NOMO-1 (cell line): ENCODE results near the gene HSD17B13.
"Not testable (repeated sequence)": the region's sequence is repeated elsewhere in the genome, so short reads cannot be mapped to it uniquely, and the experiment has no call there.

ENCODE experiments used
- DNase-seq, 2 experiments: peaks; one replicate each; lab custom pipeline; 2025; ENCODE audit not compliant: unreplicated experiment in 2 of 2; lab: John Stamatoyannopoulos, UW

Gene HSD17B13

GRCh38 chr4:87322754-87323153 lies at the start of gene HSD17B13:
Gene HSD17B13, minus strand, starts transcription at chr4:87322882. Its CDS starts 41 bp downstream, at chr4:87322841.
- no peak for DNase-seq

GRCh38 chr4:87370068-87370467 lies 47.4 kb upstream of the HSD17B13 start:
- no peak for DNase-seq

- no peak for DNase-seq
These were observed 44.0 kb upstream of the HSD17B13 start for GRCh38 chr4:87366521-87367162.

GRCh38 chr4:87365348-87365747 lies 42.7 kb upstream of the HSD17B13 start:
- DNase-seq = no peak

- DNase-seq = no peak
These were observed 40.9 kb upstream of the HSD17B13 start for GRCh38 chr4:87363552-87363951.

- no peak for DNase-seq
These were observed 37.8 kb upstream of the HSD17B13 start for GRCh38 chr4:87360338-87360935.

GRCh38 chr4:87359258-87359657 lies 36.6 kb upstream of the HSD17B13 start:
- no peak for DNase-seq

- no peak for DNase-seq
These were observed 34.3 kb upstream of the HSD17B13 start for GRCh38 chr4:87356832-87357526.

- no peak for DNase-seq
These were observed 31.8 kb upstream of the HSD17B13 start for GRCh38 chr4:87354168-87355102.

GRCh38 chr4:87353592-87353991 lies 30.9 kb upstream of the HSD17B13 start:
- no peak for DNase-seq

GRCh38 chr4:87345139-87345538 lies 22.5 kb upstream of the HSD17B13 start:
- DNase-seq = no peak

- no peak for DNase-seq
These were observed 20.2 kb upstream of the HSD17B13 start for GRCh38 chr4:87342872-87343271.

- DNase-seq = not testable (repeated sequence)
These were observed 19.4 kb upstream of the HSD17B13 start for GRCh38 chr4:87341954-87342635.

- DNase-seq = no peak
These were observed 16.8 kb upstream of the HSD17B13 start for GRCh38 chr4:87339440-87339839.

GRCh38 chr4:87337361-87337760 lies 14.7 kb upstream of the HSD17B13 start:
- DNase-seq = no peak

GRCh38 chr4:87333267-87333666 lies 10.6 kb upstream of the HSD17B13 start:
- no peak for DNase-seq

GRCh38 chr4:87330761-87331160 lies 8.1 kb upstream of the HSD17B13 start:
- DNase-seq = no peak

- no peak for DNase-seq
These were observed 4.5 kb upstream of the HSD17B13 start for GRCh38 chr4:87327136-87327535.

- DNase-seq = no peak
These were observed 3.8 kb upstream of the HSD17B13 start for GRCh38 chr4:87326460-87326859.

- DNase-seq = no peak
These were observed 794 bp downstream of the HSD17B13 start for GRCh38 chr4:87321888-87322287.
